CD14-positive monocyte (primary cell): ENCODE results near the gene R3HCC1L. TPM values are rescaled to one million over a fixed set of nuclear protein-coding genes. Genes with fewer than 3 reads are reported as not detected.

Source experiments
- DNase-seq, 3 donors: peaks; one replicate each; pipeline ENCODE4 v3.0.0-alpha.2; 2011 to 2022
- H2AFZ ChIP-seq: 2 replicates; pipeline ENCODE4 v1.6.0; 2012; ENCODE audit warnings: mild to moderate bottlenecking, low read depth, low read length, inconsistent platforms; ENCODE audit not compliant: insufficient read depth, poor library complexity, severe bottlenecking
- H3K27ac ChIP-seq, 2 donors: 1 replicate in 1 of 2; 2 replicates in 1 of 2; pipeline ENCODE4 v1.5.1; 2012 to 2013; ENCODE audit warnings: low read length in 2 of 2, control low read depth in 1 of 2, inconsistent platforms in 1 of 2, low read depth in 1 of 2, mild to moderate bottlenecking in 1 of 2
- H3K27me3 ChIP-seq, 2 donors: one replicate each; pipeline versions ENCODE4 v1.6.0 to v1.6.1; 2011 to 2013; ENCODE audit warnings: low read length in 2 of 2; ENCODE audit not compliant: control insufficient read depth in 2 of 2, insufficient read depth in 2 of 2
- H3K36me3 ChIP-seq, 2 donors: replicated peaks in 1 of 2; 1 replicate in 1 of 2; 2 replicates in 1 of 2; pipeline versions ENCODE4 v1.5.1 to v1.6.1; 2012 to 2013; ENCODE audit warnings: low read length in 2 of 2, control low read depth in 1 of 2, inconsistent platforms in 1 of 2, mild to moderate bottlenecking in 1 of 2; ENCODE audit not compliant: insufficient read depth in 2 of 2, control insufficient read depth in 1 of 2
- H3K4me1 ChIP-seq, 2 donors: 1 replicate in 1 of 2; 2 replicates in 1 of 2; pipeline versions ENCODE4 v1.5.1 to v1.6.1; 2012 to 2013; ENCODE audit warnings: low read length in 2 of 2, control low read depth in 1 of 2, inconsistent platforms in 1 of 2, mild to moderate bottlenecking in 1 of 2, moderate library complexity in 1 of 2; ENCODE audit not compliant: insufficient read depth in 2 of 2, control insufficient read depth in 1 of 2
- H3K4me2 ChIP-seq: replicated peaks from 2 replicates; pipeline ENCODE3; 2012; ENCODE audit warnings: low read length, moderate library complexity, mild to moderate bottlenecking; ENCODE audit not compliant: poor library complexity, severe bottlenecking; ENCODE audit errors: extremely low read depth
- H3K4me3 ChIP-seq, 3 experiments: fragments of 200-600 bp in 1 of 3; sonication (generic) in 1 of 3; replicated peaks in 1 of 3; 1 replicate in 2 of 3; 2 replicates in 1 of 3; pipeline ENCODE4 v1.5.1; 2011 to 2013; ENCODE audit warnings: low read length in 3 of 3, mild to moderate bottlenecking in 3 of 3, control low read depth in 2 of 3, low read depth in 2 of 3, inconsistent platforms in 1 of 3, moderate library complexity in 1 of 3
- H3K79me2 ChIP-seq: 2 replicates; pipeline ENCODE4 v1.6.0; 2012; ENCODE audit warnings: mild to moderate bottlenecking, control low read depth, inconsistent platforms, low read length, moderate library complexity; ENCODE audit not compliant: insufficient read depth
- H3K9ac ChIP-seq: 2 replicates; pipeline ENCODE4 v1.6.0; 2017; ENCODE audit warnings: low read length, mild to moderate bottlenecking; ENCODE audit not compliant: insufficient read depth, poor library complexity, severe bottlenecking
- H3K9me3 ChIP-seq, 2 donors: replicated peaks in 1 of 2; 1 replicate in 1 of 2; 2 replicates in 1 of 2; pipeline versions ENCODE4 v1.5.1 to v1.6.1; 2012 to 2013; ENCODE audit warnings: low read length in 2 of 2, control low read depth in 1 of 2; ENCODE audit not compliant: control insufficient read depth in 1 of 2, insufficient read depth in 1 of 2
- H4K20me1 ChIP-seq: 2 replicates; pipeline ENCODE4 v1.6.0; 2012; ENCODE audit warnings: mild to moderate bottlenecking, low read length, control low read depth, moderate library complexity; ENCODE audit not compliant: insufficient read depth
- H3K27ac Mint-ChIP-seq, 7 donors: one replicate each; pipeline ENCODE4 v1.8.0; 2020; ENCODE audit warnings: mild to moderate bottlenecking in 7 of 7, mixed read lengths in 7 of 7, moderate library complexity in 6 of 7, inconsistent platforms in 2 of 7
- H3K27me3 Mint-ChIP-seq, 3 donors: one replicate each; pipeline ENCODE4 v1.8.0; 2021 to 2022; ENCODE audit warnings: low read depth in 3 of 3, mild to moderate bottlenecking in 3 of 3, mixed read lengths in 3 of 3, moderate library complexity in 3 of 3, inconsistent platforms in 1 of 3
- H3K36me3 Mint-ChIP-seq, 2 donors: one replicate each; pipeline ENCODE4 v1.8.0; 2020; ENCODE audit warnings: mixed read lengths in 2 of 2, inconsistent platforms in 1 of 2, mild to moderate bottlenecking in 1 of 2
- H3K4me1 Mint-ChIP-seq: one replicate; pipeline ENCODE4 v1.8.0; 2020; ENCODE audit warnings: mild to moderate bottlenecking, mixed read lengths
- H3K4me3 Mint-ChIP-seq, 2 donors: one replicate each; pipeline ENCODE4 v1.8.0; 2020; ENCODE audit warnings: mild to moderate bottlenecking in 2 of 2, mixed read lengths in 2 of 2, moderate library complexity in 1 of 2
- H3K9me3 Mint-ChIP-seq, 7 donors: one replicate each; pipeline ENCODE4 v1.8.0; 2020 to 2022; ENCODE audit warnings: mixed read lengths in 7 of 7, mild to moderate bottlenecking in 6 of 7, moderate library complexity in 6 of 7, inconsistent platforms in 2 of 7
- CTCF ChIP-seq: fragments of 200-600 bp; IDR thresholded peaks from one replicate; pipeline ENCODE4 v1.8.0; 2022; ENCODE audit warnings: antibody characterized with exemption, mild to moderate bottlenecking
- WGBS: methylation state at CpG from one replicate; pipeline ENCODE4 v1.1.5; 2013; ENCODE audit warnings: missing lambda C conversion rate; ENCODE audit not compliant: insufficient coverage; 5-methylcytosine and 5-hydroxymethylcytosine counted together
- intact Hi-C, 2 donors: fragments of 100-400 bp; cut with micrococcal nuclease; formaldehyde crosslinking; loops; one replicate each; pipeline versions ENCODE4 v1.15.0 to v1.15.1; 2023
- polyA plus RNA-seq, 3 donors: library from polyadenylated mRNA; depleted of rRNA in 1 of 3; unstranded in 2 of 3; stranded (reverse) in 1 of 3; fragments of 300-500 nt in 2 of 3; fragments of >200 nt in 1 of 3; fragmentation: Illumina TruSeq in 2 of 3; gene quantifications; 1 replicate in 2 of 3; 2 replicates in 1 of 3; pipeline ENCODE4 v1.2.3, GENCODE V29; 2012 to 2021

The R3HCC1L gene
- polyA plus RNA-seq, 3 donors: 2.6 to 13.8 (median 2.7) TPM

GRCh38 chr10:98264378-98265065 lies 130.1 kb downstream of the R3HCC1L start:
- Histone ChIP-seq H3K4me1 (peaks cover 23 to 26% of the 10 kb centered on the region in 2 donors), H3K79me2 (no peaks in the 10 kb centered on the region), H3K9me3 (peaks cover 0 to 4% of the 10 kb centered on the region in 2 donors), H2AFZ (no peak overlapping the region), H3K27ac (no peak overlapping the region), H3K27me3 (peaks cover 13 to 29% of the 10 kb centered on the region in 2 donors), H3K4me2 (no peak overlapping the region), H3K36me3 (no peaks in the 10 kb centered on the region), H3K4me3 (no peak overlapping the region), H4K20me1 (no peaks in the 10 kb centered on the region), H3K9ac (no peak overlapping the region)
- H3K27ac Mint-ChIP-seq: peak overlapping the region in 1 of 7 donors; percentile 65
- intact Hi-C loops: loop anchor here in 1 of 2 donors (10.0 kb wide), 1 partner anchor 70 kb away; no protein-coding TSS in a partner anchor
- WGBS: 100% methylated on average over 1 of the region's 12 CpGs
- peaks cover 28% of the 10 kb centered on the region for H3K4me1 Mint-ChIP-seq
- no peak for DNase-seq
- H3K4me3 Mint-ChIP-seq: no peak overlapping the region
- peaks cover 0 to 10% (median 4%) of the 10 kb centered on the region in 7 donors for H3K9me3 Mint-ChIP-seq
- peaks cover 5 to 7% of the 10 kb centered on the region in 2 donors for H3K36me3 Mint-ChIP-seq
- no peak for TF ChIP-seq CTCF
- peaks cover 26 to 43% (median 29%) of the 10 kb centered on the region in 3 donors for H3K27me3 Mint-ChIP-seq

GRCh38 chr10:98265403-98266378 lies 131.2 kb downstream of the R3HCC1L start:
- Mint-ChIP-seq H3K27me3 (peaks cover 35 to 55% (median 38%) of the 10 kb centered on the region in 3 donors), H3K4me1 (peaks cover 16% of the 10 kb centered on the region), H3K4me3 (peak overlapping the region in 1 of 2 donors; percentile 26), H3K36me3 (peaks cover 2 to 5% of the 10 kb centered on the region in 2 donors), H3K9me3 (peaks cover 0 to 10% (median 4%) of the 10 kb centered on the region in 7 donors), H3K27ac (peak overlapping the region in 3 of 7 donors; percentile 6 to 14 (median 8))
- no peak for TF ChIP-seq CTCF
- DNase-seq: no peak
- H3K27ac ChIP-seq: no peak overlapping the region
- no peaks in the 10 kb centered on the region for H3K79me2 ChIP-seq
- H4K20me1 ChIP-seq: no peaks in the 10 kb centered on the region
- intact Hi-C loops: loop anchor here in 1 of 2 donors (10.0 kb wide), 1 partner anchor 69 kb away; no protein-coding TSS in a partner anchor
- H3K9ac ChIP-seq: no peak overlapping the region
- peaks cover 13 to 38% of the 10 kb centered on the region in 2 donors for H3K27me3 ChIP-seq
- no peak overlapping the region for H2AFZ ChIP-seq
- no peak overlapping the region for H3K4me3 ChIP-seq
- peaks cover 11 to 15% of the 10 kb centered on the region in 2 donors for H3K4me1 ChIP-seq
- H3K36me3 ChIP-seq: no peaks in the 10 kb centered on the region
- peaks cover 0 to 4% of the 10 kb centered on the region in 2 donors for H3K9me3 ChIP-seq
- no peak overlapping the region for H3K4me2 ChIP-seq
- 83% methylated on average over 13 of the region's 17 CpGs for WGBS
